ENCODE measurements around the gene PSMD5.
"Not testable (repeated sequence)": the region's sequence is repeated elsewhere in the genome, so short reads cannot be mapped to it uniquely, and the experiment has no call there.

The PSMD5 gene

DNA sequence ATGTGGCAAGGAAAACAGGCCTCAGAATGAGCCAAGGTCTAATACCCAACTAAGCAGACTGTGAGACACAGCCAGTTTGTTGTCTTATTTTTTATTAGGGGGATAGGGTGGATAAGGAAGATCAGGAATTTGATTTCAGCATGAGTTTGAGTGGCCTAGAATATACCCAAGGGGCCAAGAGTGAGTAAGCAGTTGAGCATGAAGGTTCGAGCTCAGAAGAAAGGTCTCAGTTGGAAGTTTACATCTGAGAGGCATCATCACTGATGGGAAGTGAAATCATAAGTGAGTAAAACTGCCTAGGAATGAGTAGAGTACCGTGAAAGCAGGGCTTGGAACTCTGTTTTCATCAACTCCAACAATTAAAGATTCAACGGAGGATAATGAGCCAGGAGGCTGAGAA, 12.6 kb downstream of the PSMD5 start:
- peaks cover 71% of the 10 kb centered on the region for H3K36me3 Mint-ChIP-seq (ENCODE audit: low read depth)
- no peaks in the 10 kb centered on the region for H3K27me3 Mint-ChIP-seq
- no peaks in the 10 kb centered on the region for H3K9me3 Mint-ChIP-seq
- H3K27ac Mint-ChIP-seq = peak overlapping the region; percentile 1
- H3K4me3 Mint-ChIP-seq = no peak overlapping the region
- H3K4me1 Mint-ChIP-seq (ENCODE audit: low read depth) = peaks cover 4% of the 10 kb centered on the region

- H3K27me3 Mint-ChIP-seq = no peaks in the 10 kb centered on the region
- no peaks in the 10 kb centered on the region for H3K9me3 Mint-ChIP-seq
- no peak overlapping the region for H3K4me3 Mint-ChIP-seq
- H3K4me1 Mint-ChIP-seq (ENCODE audit: low read depth) = peaks cover 4% of the 10 kb centered on the region
- H3K27ac Mint-ChIP-seq = peak overlapping the region; percentile 1
- peaks cover 71% of the 10 kb centered on the region for H3K36me3 Mint-ChIP-seq (ENCODE audit: low read depth)
Measured at GRCh38 chr9:120829650-120830049, 13.1 kb downstream of the PSMD5 start.

DNA sequence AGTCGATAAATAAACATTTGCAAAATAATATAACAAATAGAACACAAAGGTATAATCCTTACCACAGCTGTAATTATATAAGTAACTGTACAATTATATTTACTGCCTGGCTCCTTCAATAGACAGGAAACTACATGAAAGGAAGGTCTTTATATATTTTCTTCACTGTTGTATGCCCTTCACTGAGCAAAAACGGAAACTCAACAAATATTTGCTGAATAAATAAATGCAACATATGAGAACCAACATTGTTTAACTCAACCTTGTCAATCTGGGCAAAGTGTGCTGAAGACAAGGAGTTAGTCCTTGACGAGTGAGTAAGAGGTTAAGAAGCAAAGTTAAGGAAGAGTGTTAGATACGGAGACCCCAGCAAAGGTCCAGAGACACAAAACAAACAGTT, 22.6 kb downstream of the PSMD5 start:
- peaks cover 85% of the 10 kb centered on the region for H3K36me3 Mint-ChIP-seq (ENCODE audit: low read depth)
- H3K4me1 Mint-ChIP-seq (ENCODE audit: low read depth) = no peaks in the 10 kb centered on the region
- H3K27me3 Mint-ChIP-seq = no peaks in the 10 kb centered on the region
- no peak overlapping the region for H3K27ac Mint-ChIP-seq
- H3K4me3 Mint-ChIP-seq = no peak overlapping the region
- no peaks in the 10 kb centered on the region for H3K9me3 Mint-ChIP-seq

- Mint-ChIP-seq H3K27me3 (no peaks in the 10 kb centered on the region), H3K27ac (no peak overlapping the region), H3K4me3 (no peak overlapping the region), H3K9me3 (no peaks in the 10 kb centered on the region), H3K36me3 (ENCODE audit: low read depth) (peaks cover 76% of the 10 kb centered on the region), H3K4me1 (ENCODE audit: low read depth) (peaks cover 4% of the 10 kb centered on the region)
Measured at GRCh38 chr9:120818595-120818994, 24.1 kb downstream of the PSMD5 start.

GRCh38 chr9:120815075-120815474, 27.6 kb downstream of the PSMD5 start:
- Mint-ChIP-seq H3K4me1 (ENCODE audit: low read depth) (peaks cover 11% of the 10 kb centered on the region), H3K27me3 (no peaks in the 10 kb centered on the region), H3K4me3 (no peak overlapping the region), H3K27ac (no peak overlapping the region), H3K36me3 (ENCODE audit: low read depth) (peaks cover 57% of the 10 kb centered on the region), H3K9me3 (peaks cover 8% of the 10 kb centered on the region)

DNA sequence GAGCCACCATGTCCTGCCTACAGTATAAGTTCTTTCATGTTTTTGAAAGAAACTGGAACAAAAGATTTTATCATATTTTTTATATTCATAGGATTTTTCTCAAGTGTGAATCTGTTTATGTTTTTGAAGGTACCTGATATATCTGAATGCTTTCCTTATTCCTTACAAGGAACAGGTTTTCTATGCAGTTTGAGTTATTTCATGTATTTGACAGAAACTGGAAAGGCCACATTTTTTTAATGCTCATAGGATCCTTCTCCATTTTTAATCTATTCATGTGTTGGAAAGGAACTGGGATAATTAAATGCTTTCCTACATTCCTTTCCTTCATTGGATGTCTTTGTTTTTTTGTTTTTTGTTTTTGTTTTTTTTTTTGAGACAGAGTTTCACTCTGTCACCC, 33.8 kb downstream of the PSMD5 start:
- Mint-ChIP-seq H3K4me3 (no peak overlapping the region), H3K36me3 (ENCODE audit: low read depth) (peaks cover 53% of the 10 kb centered on the region), H3K27me3 (no peaks in the 10 kb centered on the region), H3K9me3 (peaks cover 33% of the 10 kb centered on the region), H3K27ac (no peak overlapping the region), H3K4me1 (ENCODE audit: low read depth) (peaks cover 11% of the 10 kb centered on the region)

DNA sequence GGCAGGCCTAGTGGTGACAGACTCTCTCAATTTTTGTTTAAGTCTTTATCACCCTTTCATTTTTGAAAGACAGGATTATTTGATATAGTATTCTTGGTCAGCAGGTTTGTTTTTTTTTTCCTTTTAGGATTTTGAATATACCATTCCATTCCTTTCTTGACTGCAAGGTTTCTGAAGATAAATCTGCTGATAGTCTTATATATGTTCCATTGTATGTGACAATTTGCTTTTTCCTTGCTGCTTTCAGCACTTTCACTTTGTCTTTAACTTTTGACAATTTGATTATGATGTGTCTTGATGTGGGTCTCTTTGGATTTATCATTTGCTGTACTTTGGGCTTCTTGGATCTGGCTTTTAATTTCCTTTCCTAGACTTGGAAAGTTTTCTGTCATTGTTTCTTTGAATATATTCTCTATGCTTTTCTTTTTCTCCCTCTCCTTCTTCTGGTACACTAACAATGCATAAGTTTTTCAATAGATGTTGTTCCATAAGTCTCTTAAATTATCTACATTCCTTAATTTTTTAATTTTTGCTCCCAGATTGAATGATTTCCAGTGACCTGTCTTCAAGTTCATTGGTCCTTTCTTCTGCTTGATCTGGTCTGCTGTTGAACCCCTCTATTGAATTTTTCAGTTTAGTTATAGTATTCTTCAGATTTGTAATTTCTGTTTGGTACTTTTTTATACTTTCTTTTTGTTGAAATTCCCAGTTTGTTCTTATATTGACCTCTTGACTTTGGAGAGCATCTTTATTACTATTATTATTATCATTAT, 34.9 kb downstream of the PSMD5 start:
- Mint-ChIP-seq H3K36me3 (ENCODE audit: low read depth) (peaks cover 53% of the 10 kb centered on the region), H3K4me1 (ENCODE audit: low read depth) (no peaks in the 10 kb centered on the region), H3K27ac (no peak overlapping the region), H3K4me3 (no peak overlapping the region), H3K9me3 (peaks cover 33% of the 10 kb centered on the region), H3K27me3 (no peaks in the 10 kb centered on the region)

DNA sequence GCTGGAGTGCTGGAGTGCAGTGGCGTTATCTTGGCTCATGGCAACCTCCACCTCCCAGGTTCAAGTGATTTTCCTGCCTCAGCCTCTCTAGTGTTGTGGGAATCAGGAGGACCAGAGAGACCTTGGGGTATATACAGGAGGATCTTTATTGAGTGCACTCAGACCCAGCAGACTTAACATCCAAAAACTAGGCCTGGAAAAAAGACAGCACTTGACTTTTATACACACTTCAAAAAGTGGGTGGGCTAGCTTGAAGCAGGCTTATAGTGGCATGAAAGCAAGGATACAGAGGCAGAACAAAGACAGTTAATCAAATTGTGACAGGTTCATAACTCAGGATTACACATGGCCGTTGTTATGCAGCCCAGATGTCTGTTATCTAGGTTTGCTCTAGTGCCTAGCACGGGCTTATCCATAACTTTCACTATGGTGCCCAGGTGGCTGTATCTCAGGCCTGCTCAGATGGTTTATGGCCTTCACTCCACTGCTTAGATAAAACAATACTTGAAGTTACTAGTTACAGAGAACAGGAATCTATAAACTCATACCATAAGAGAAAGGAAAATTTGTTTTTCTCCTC, 37.8 kb downstream of the PSMD5 start:
- peaks cover 25% of the 10 kb centered on the region for H3K9me3 Mint-ChIP-seq
- H3K4me1 Mint-ChIP-seq (ENCODE audit: low read depth); H3K27ac Mint-ChIP-seq: not testable (repeated sequence)

DNA sequence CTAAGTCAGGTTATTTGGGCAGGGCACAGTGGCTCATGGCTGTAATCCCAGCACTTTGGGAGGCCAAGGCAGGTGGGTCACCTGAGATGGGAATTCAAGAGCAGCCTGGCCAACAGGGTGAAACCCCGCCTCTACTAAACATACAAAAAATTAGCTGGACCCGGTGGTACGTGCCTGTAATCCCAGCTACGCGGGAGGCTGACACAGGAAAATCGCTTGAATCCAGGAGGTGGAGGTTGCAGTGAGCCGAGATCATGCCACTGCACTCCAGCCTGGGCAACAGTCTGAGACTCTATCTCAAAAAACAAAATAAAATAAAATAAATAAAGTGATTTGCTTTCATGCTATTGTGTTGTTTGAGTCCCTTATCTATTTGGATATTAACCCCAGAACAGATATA, 41.3 kb downstream of the PSMD5 start:
- Mint-ChIP-seq H3K4me3 (no peak overlapping the region), H3K27me3 (no peaks in the 10 kb centered on the region), H3K27ac (no peak overlapping the region), H3K36me3 (ENCODE audit: low read depth) (peaks cover 15% of the 10 kb centered on the region), H3K4me1 (ENCODE audit: low read depth) (no peaks in the 10 kb centered on the region), H3K9me3 (peaks cover 5% of the 10 kb centered on the region)

More for the DNA sequence above, 37.8 kb downstream of the PSMD5 start:
- H3K4me3 Mint-ChIP-seq, H3K27me3 Mint-ChIP-seq: not testable (repeated sequence)
- H3K36me3 Mint-ChIP-seq (ENCODE audit: low read depth) = peaks cover 42% of the 10 kb centered on the region

- H3K4me1 Mint-ChIP-seq (ENCODE audit: low read depth) = peaks cover 53% of the 10 kb centered on the region
- H3K27ac Mint-ChIP-seq = peak within 1 kb of the TSS; percentile 90
- peaks cover 41% of the 10 kb centered on the region for H3K36me3 Mint-ChIP-seq (ENCODE audit: low read depth)
- no peaks in the 10 kb centered on the region for H3K9me3 Mint-ChIP-seq
- no peaks in the 10 kb centered on the region for H3K27me3 Mint-ChIP-seq
- peak within 1 kb of the TSS; percentile 93 for H3K4me3 Mint-ChIP-seq
Measured at GRCh38 chr9:120792898-120793765, 49.6 kb downstream of the PSMD5 start, which contains the start of gene FBXW2. TSS of gene FBXW2 (minus strand) at chr9:120793416. CDS start at chr9:120788258, 5,158 bp downstream.

- peaks cover 61% of the 10 kb centered on the region for H3K36me3 Mint-ChIP-seq (ENCODE audit: low read depth)
- H3K4me1 Mint-ChIP-seq (ENCODE audit: low read depth) = peaks cover 70% of the 10 kb centered on the region
- H3K4me3 Mint-ChIP-seq = peak overlapping the region; percentile 93
- no peaks in the 10 kb centered on the region for H3K9me3 Mint-ChIP-seq
- H3K27ac Mint-ChIP-seq = peak overlapping the region; percentile 68
- H3K27me3 Mint-ChIP-seq = no peaks in the 10 kb centered on the region
Measured at GRCh38 chr9:120791161-120791560, 51.6 kb downstream of the PSMD5 start.

- Mint-ChIP-seq H3K27me3 (no peaks in the 10 kb centered on the region), H3K27ac (no peak overlapping the region), H3K4me3 (no peak overlapping the region), H3K36me3 (ENCODE audit: low read depth) (peaks cover 78% of the 10 kb centered on the region), H3K9me3 (no peaks in the 10 kb centered on the region), H3K4me1 (ENCODE audit: low read depth) (peaks cover 77% of the 10 kb centered on the region)
Measured at GRCh38 chr9:120787933-120788332, 54.8 kb downstream of the PSMD5 start.

DNA sequence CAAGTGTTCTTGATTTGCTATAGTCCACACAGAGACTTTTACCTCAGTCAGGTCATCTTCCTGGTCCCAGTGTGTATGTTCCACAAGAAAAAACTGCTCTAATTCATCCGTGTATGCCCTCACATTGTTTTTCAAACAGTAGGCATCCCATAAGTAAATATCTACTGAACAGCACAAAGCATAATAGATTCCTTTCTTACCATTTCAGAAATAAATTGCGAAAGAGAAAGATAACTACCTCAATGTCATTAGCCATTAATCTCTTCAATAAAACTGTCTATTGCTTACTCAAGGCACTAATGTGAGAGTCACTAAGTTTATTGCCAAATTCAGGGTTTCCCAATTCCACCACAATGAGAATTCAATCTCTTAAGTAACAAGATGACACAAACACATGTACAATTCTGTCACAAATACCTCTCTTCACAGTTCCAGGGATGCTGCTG, 59.1 kb downstream of the PSMD5 start:
- peaks cover 57% of the 10 kb centered on the region for H3K4me1 Mint-ChIP-seq (ENCODE audit: low read depth)
- H3K27ac Mint-ChIP-seq = no peak overlapping the region
- H3K36me3 Mint-ChIP-seq (ENCODE audit: low read depth) = peaks cover 66% of the 10 kb centered on the region

GRCh38 chr9:120781236-120781635, 61.5 kb downstream of the PSMD5 start:
- Mint-ChIP-seq H3K4me1 (ENCODE audit: low read depth) (peaks cover 36% of the 10 kb centered on the region), H3K27ac (no peak overlapping the region)

More for the DNA sequence above, 59.1 kb downstream of the PSMD5 start:
- H3K9me3 Mint-ChIP-seq = no peaks in the 10 kb centered on the region
- H3K27me3 Mint-ChIP-seq = no peaks in the 10 kb centered on the region
- no peak overlapping the region for H3K4me3 Mint-ChIP-seq

GRCh38 chr9:120780367-120780766, 62.4 kb downstream of the PSMD5 start:
- Mint-ChIP-seq H3K27ac (no peak overlapping the region), H3K36me3 (ENCODE audit: low read depth) (peaks cover 65% of the 10 kb centered on the region), H3K27me3 (no peaks in the 10 kb centered on the region), H3K9me3 (no peaks in the 10 kb centered on the region), H3K4me1 (ENCODE audit: low read depth) (peaks cover 30% of the 10 kb centered on the region), H3K4me3 (no peak overlapping the region)

More at GRCh38 chr9:120781236-120781635, 61.5 kb downstream of the PSMD5 start:
- H3K4me3 Mint-ChIP-seq = no peak overlapping the region
- H3K27me3 Mint-ChIP-seq = no peaks in the 10 kb centered on the region
- H3K9me3 Mint-ChIP-seq = no peaks in the 10 kb centered on the region
- peaks cover 64% of the 10 kb centered on the region for H3K36me3 Mint-ChIP-seq (ENCODE audit: low read depth)

Measured in stimulated activated naive CD8-positive, alpha-beta T cell treated with anti-CD3 and anti-CD28 coated beads, Interleukin-15, Interleukin-2, amounts not matched to agents 100 ng/mL and 50 ng/mL, for 24 hours (primary cell).